ENCODE data around the gene SPRN.
"Not testable (repeated sequence)": the region's sequence is repeated elsewhere in the genome, so short reads cannot be mapped to it uniquely, and the experiment has no call there.

Gene SPRN

GRCh38 chr10:133439517-133440461 is 15.4 kb upstream of the SPRN start:
- H3K9ac ChIP-seq (ENCODE audit: low read depth in 1 of 2, low read length in 2 of 2) = no peak overlapping the region
- no peaks in the 10 kb centered on the region for H3K4me1 ChIP-seq (ENCODE audit: control insufficient read depth in 2 of 2, insufficient read depth in 2 of 2, low read length in 2 of 2)
- no peaks in the 10 kb centered on the region for H3K9me3 ChIP-seq (ENCODE audit: control insufficient read depth in 2 of 2, low read length in 2 of 2)
- H3K27me3 ChIP-seq (ENCODE audit: control insufficient read depth in 2 of 2, insufficient read depth in 2 of 2, low read length in 2 of 2) = no peaks in the 10 kb centered on the region
- no peak overlapping the region for H3K27ac ChIP-seq (ENCODE audit: low read depth in 2 of 2, low read length in 2 of 2)
- no peaks in the 10 kb centered on the region for H3K36me3 ChIP-seq (ENCODE audit: control insufficient read depth in 2 of 2, insufficient read depth in 2 of 2, low read length in 2 of 2)
- H3K4me3 ChIP-seq (ENCODE audit: low read length in 2 of 2) = no peak overlapping the region

- no peaks in the 10 kb centered on the region for H3K9me3 ChIP-seq (ENCODE audit: control insufficient read depth in 2 of 2, low read length in 2 of 2)
- H3K27me3 ChIP-seq (ENCODE audit: control insufficient read depth in 2 of 2, insufficient read depth in 2 of 2, low read length in 2 of 2) = no peaks in the 10 kb centered on the region
- H3K36me3 ChIP-seq (ENCODE audit: control insufficient read depth in 2 of 2, insufficient read depth in 2 of 2, low read length in 2 of 2) = no peaks in the 10 kb centered on the region
- H3K9ac ChIP-seq (ENCODE audit: low read depth in 1 of 2, low read length in 2 of 2) = no peak overlapping the region
- H3K4me1 ChIP-seq (ENCODE audit: control insufficient read depth in 2 of 2, insufficient read depth in 2 of 2, low read length in 2 of 2) = no peaks in the 10 kb centered on the region
- no peak overlapping the region for H3K27ac ChIP-seq (ENCODE audit: low read depth in 2 of 2, low read length in 2 of 2)
- H3K4me3 ChIP-seq (ENCODE audit: low read length in 2 of 2) = no peak overlapping the region
These were observed 14.4 kb upstream of the SPRN start for GRCh38 chr10:133438711-133439273.

- not testable (repeated sequence) for H3K27me3 ChIP-seq (ENCODE audit: control insufficient read depth in 2 of 2, insufficient read depth in 2 of 2, low read length in 2 of 2); H3K4me3 ChIP-seq (ENCODE audit: low read length in 2 of 2); H3K9ac ChIP-seq (ENCODE audit: low read depth in 1 of 2, low read length in 2 of 2); H3K4me1 ChIP-seq (ENCODE audit: control insufficient read depth in 2 of 2, insufficient read depth in 2 of 2, low read length in 2 of 2); H3K27ac ChIP-seq (ENCODE audit: low read depth in 2 of 2, low read length in 2 of 2); H3K36me3 ChIP-seq (ENCODE audit: control insufficient read depth in 2 of 2, insufficient read depth in 2 of 2, low read length in 2 of 2); H3K9me3 ChIP-seq (ENCODE audit: control insufficient read depth in 2 of 2, low read length in 2 of 2)
These were observed 8.4 kb upstream of the SPRN start for GRCh38 chr10:133432789-133433188.

GRCh38 chr10:133431888-133432613 is 7.6 kb upstream of the SPRN start:
- not testable (repeated sequence) for H3K27ac ChIP-seq (ENCODE audit: low read depth in 2 of 2, low read length in 2 of 2); H3K9me3 ChIP-seq (ENCODE audit: control insufficient read depth in 2 of 2, low read length in 2 of 2); H3K4me1 ChIP-seq (ENCODE audit: control insufficient read depth in 2 of 2, insufficient read depth in 2 of 2, low read length in 2 of 2); H3K4me3 ChIP-seq (ENCODE audit: low read length in 2 of 2); H3K27me3 ChIP-seq (ENCODE audit: control insufficient read depth in 2 of 2, insufficient read depth in 2 of 2, low read length in 2 of 2); H3K9ac ChIP-seq (ENCODE audit: low read depth in 1 of 2, low read length in 2 of 2); H3K36me3 ChIP-seq (ENCODE audit: control insufficient read depth in 2 of 2, insufficient read depth in 2 of 2, low read length in 2 of 2)

GRCh38 chr10:133429571-133429970 is 5.1 kb upstream of the SPRN start:
- H3K27me3 ChIP-seq (ENCODE audit: control insufficient read depth in 2 of 2, insufficient read depth in 2 of 2, low read length in 2 of 2); H3K4me3 ChIP-seq (ENCODE audit: low read length in 2 of 2); H3K27ac ChIP-seq (ENCODE audit: low read depth in 2 of 2, low read length in 2 of 2); H3K9me3 ChIP-seq (ENCODE audit: control insufficient read depth in 2 of 2, low read length in 2 of 2); H3K9ac ChIP-seq (ENCODE audit: low read depth in 1 of 2, low read length in 2 of 2); H3K4me1 ChIP-seq (ENCODE audit: control insufficient read depth in 2 of 2, insufficient read depth in 2 of 2, low read length in 2 of 2); H3K36me3 ChIP-seq (ENCODE audit: control insufficient read depth in 2 of 2, insufficient read depth in 2 of 2, low read length in 2 of 2): not testable (repeated sequence)

GRCh38 chr10:133424102-133424501 is 323 bp downstream of the SPRN start:
- not testable (repeated sequence) for H3K9ac ChIP-seq (ENCODE audit: low read depth in 1 of 2, low read length in 2 of 2); H3K4me3 ChIP-seq (ENCODE audit: low read length in 2 of 2); H3K27me3 ChIP-seq (ENCODE audit: control insufficient read depth in 2 of 2, insufficient read depth in 2 of 2, low read length in 2 of 2); H3K9me3 ChIP-seq (ENCODE audit: control insufficient read depth in 2 of 2, low read length in 2 of 2); H3K4me1 ChIP-seq (ENCODE audit: control insufficient read depth in 2 of 2, insufficient read depth in 2 of 2, low read length in 2 of 2); H3K27ac ChIP-seq (ENCODE audit: low read depth in 2 of 2, low read length in 2 of 2)
- peaks cover 7 to 14% of the 10 kb centered on the region in 2 donors for H3K36me3 ChIP-seq (ENCODE audit: control insufficient read depth in 2 of 2, insufficient read depth in 2 of 2, low read length in 2 of 2)

GRCh38 chr10:133422807-133423771 is 1.3 kb downstream of the SPRN start:
- H3K4me3 ChIP-seq (ENCODE audit: low read length in 2 of 2) = no peak overlapping the region
- no peak overlapping the region for H3K9ac ChIP-seq (ENCODE audit: low read depth in 1 of 2, low read length in 2 of 2)

GRCh38 chr10:133422223-133422806 is 2.1 kb downstream of the SPRN start:
- peaks cover 7 to 17% of the 10 kb centered on the region in 2 donors for H3K36me3 ChIP-seq (ENCODE audit: control insufficient read depth in 2 of 2, insufficient read depth in 2 of 2, low read length in 2 of 2)
- H3K9ac ChIP-seq (ENCODE audit: low read depth in 1 of 2, low read length in 2 of 2) = no peak overlapping the region
- no peak overlapping the region for H3K27ac ChIP-seq (ENCODE audit: low read depth in 2 of 2, low read length in 2 of 2)
- no peaks in the 10 kb centered on the region for H3K9me3 ChIP-seq (ENCODE audit: control insufficient read depth in 2 of 2, low read length in 2 of 2)
- no peaks in the 10 kb centered on the region for H3K4me1 ChIP-seq (ENCODE audit: control insufficient read depth in 2 of 2, insufficient read depth in 2 of 2, low read length in 2 of 2)
- H3K27me3 ChIP-seq (ENCODE audit: control insufficient read depth in 2 of 2, insufficient read depth in 2 of 2, low read length in 2 of 2) = peaks cover 0 to 4% of the 10 kb centered on the region in 2 donors
- H3K4me3 ChIP-seq (ENCODE audit: low read length in 2 of 2) = no peak overlapping the region

More at GRCh38 chr10:133422807-133423771, 1.3 kb downstream of the SPRN start:
- peaks cover 0 to 4% of the 10 kb centered on the region in 2 donors for H3K27me3 ChIP-seq (ENCODE audit: control insufficient read depth in 2 of 2, insufficient read depth in 2 of 2, low read length in 2 of 2)
- peaks cover 7 to 17% of the 10 kb centered on the region in 2 donors for H3K36me3 ChIP-seq (ENCODE audit: control insufficient read depth in 2 of 2, insufficient read depth in 2 of 2, low read length in 2 of 2)
- H3K4me1 ChIP-seq (ENCODE audit: control insufficient read depth in 2 of 2, insufficient read depth in 2 of 2, low read length in 2 of 2) = no peaks in the 10 kb centered on the region
- H3K9me3 ChIP-seq (ENCODE audit: control insufficient read depth in 2 of 2, low read length in 2 of 2) = no peaks in the 10 kb centered on the region
- H3K27ac ChIP-seq (ENCODE audit: low read depth in 2 of 2, low read length in 2 of 2) = no peak overlapping the region
